Endothelial cell of umbilical vein (primary cell): Measurements from ENCODE around the gene JMJD8. TPM values are rescaled to one million over a fixed set of nuclear protein-coding genes. Genes with fewer than 3 reads are reported as not detected.

Experiments used
- BruUV-seq: library from RNA; stranded (reverse); fragments of 400-500 nt; replicated peaks from 2 replicates; lab custom pipeline; 2021; lab: Mats Ljungman, UMichigan
- CTCF ChIA-PET: fragments of 300-600, 350-600 bp; sonication (Branson Sonifier 250); formaldehyde crosslinking; loops from one replicate; lab custom pipeline; 2021; ENCODE audit warnings: antibody characterized with exemption, inconsistent platforms; lab: Charles Lee
- POLR2A ChIA-PET: fragments of 300-600, 350-600 bp; sonication (Branson Sonifier 250); formaldehyde crosslinking; loops from one replicate; lab custom pipeline; 2021; ENCODE audit warnings: antibody characterized with exemption, inconsistent platforms; lab: Charles Lee
- DNase-seq: peaks from one replicate; pipeline ENCODE4 v3.0.0-alpha.2; 2011; ENCODE audit warnings: low read depth, low spot score
- FAIRE-seq: peaks from 2 replicates; lab custom pipeline; 2011; peaks lifted over from hg19 to GRCh38; lab: Jason Lieb, UNC
- H2AFZ ChIP-seq: 2 replicates; pipeline ENCODE4 v1.6.0; 2012; ENCODE audit warnings: low read depth, low read length, control low read depth, inconsistent platforms
- H3K27ac ChIP-seq: 2 replicates; pipeline ENCODE4 v1.5.1; 2011; ENCODE audit warnings: low read depth, mild to moderate bottlenecking, control low read depth, low read length, moderate library complexity; ENCODE audit not compliant: insufficient read depth
- H3K27me3 ChIP-seq, 2 experiments: 2 replicates each; pipeline versions ENCODE4 v1.6.0 to v1.6.1; 2011; ENCODE audit warnings: low read length in 2 of 2, mixed read lengths in 1 of 2; ENCODE audit not compliant: control insufficient read depth in 2 of 2, insufficient read depth in 2 of 2
- H3K36me3 ChIP-seq, 2 experiments: 2 replicates in 1 of 2; 3 replicates in 1 of 2; pipeline ENCODE4 v1.5.1; 2011; ENCODE audit warnings: low read length in 2 of 2, mild to moderate bottlenecking in 1 of 2, moderate library complexity in 1 of 2; ENCODE audit not compliant: control insufficient read depth in 2 of 2, insufficient read depth in 2 of 2; ENCODE audit errors: extremely low read depth in 1 of 2
- H3K4me1 ChIP-seq: 3 replicates; pipeline ENCODE4 v1.5.1; 2011; ENCODE audit warnings: mild to moderate bottlenecking, low read length; ENCODE audit not compliant: control insufficient read depth, insufficient read depth; ENCODE audit errors: extremely low read depth
- H3K4me2 ChIP-seq: 2 replicates; pipeline ENCODE4 v1.6.1; 2011; ENCODE audit warnings: low read length, control low read depth, mixed read lengths; ENCODE audit not compliant: insufficient read depth
- H3K4me3 ChIP-seq, 3 experiments: fragments of 200-600 bp in 1 of 3; sonication (generic), shearing (Covaris generic) in 1 of 3; replicated peaks in 1 of 3; 2 replicates each; pipeline ENCODE4 v1.5.1; 2011 to 2016; ENCODE audit warnings: control low read depth in 3 of 3, low read length in 3 of 3, mild to moderate bottlenecking in 2 of 3, inconsistent platforms in 1 of 3, low read depth in 1 of 3, moderate library complexity in 1 of 3; ENCODE audit not compliant: insufficient read depth in 1 of 3
- H3K79me2 ChIP-seq: 2 replicates; pipeline ENCODE4 v1.6.0; 2012; ENCODE audit warnings: low read length, inconsistent platforms; ENCODE audit not compliant: control insufficient read depth, insufficient read depth
- H3K9ac ChIP-seq: replicated peaks from 2 replicates; pipeline ENCODE3; 2011; ENCODE audit warnings: low read length, control low read depth; ENCODE audit not compliant: insufficient read depth; ENCODE audit errors: extremely low read depth
- H3K9me1 ChIP-seq: replicated peaks from 3 replicates; pipeline ENCODE4 v1.6.0; 2011; ENCODE audit warnings: mild to moderate bottlenecking, low read length; ENCODE audit not compliant: control insufficient read depth, insufficient read depth; ENCODE audit errors: extremely low read depth
- H3K9me3 ChIP-seq: replicated peaks from 2 replicates; pipeline ENCODE4 v1.5.1; 2012; ENCODE audit warnings: low read length, inconsistent platforms; ENCODE audit not compliant: control insufficient read depth, insufficient read depth
- H4K20me1 ChIP-seq: replicated peaks from 2 replicates; pipeline ENCODE3; 2011; ENCODE audit warnings: mild to moderate bottlenecking, low read length; ENCODE audit not compliant: control insufficient read depth, insufficient read depth; ENCODE audit errors: extremely low read depth
- EZH2 ChIP-seq: IDR thresholded peaks from 2 replicates; pipeline ENCODE4 v1.6.1; 2012; ENCODE audit warnings: borderline replicate concordance, low read depth, mild to moderate bottlenecking, moderate library complexity, low read length, inconsistent platforms; ENCODE audit not compliant: severe bottlenecking
- FOS ChIP-seq: IDR thresholded peaks from 2 replicates; pipeline ENCODE4 v1.6.1; 2011; ENCODE audit warnings: mild to moderate bottlenecking, low read length, moderate library complexity, borderline replicate concordance; ENCODE audit not compliant: insufficient read depth
- GATA2 ChIP-seq: IDR thresholded peaks from 2 replicates; pipeline ENCODE4 v1.7.0; 2011; ENCODE audit warnings: low read depth, mild to moderate bottlenecking, moderate library complexity, mixed read lengths, low read length; ENCODE audit not compliant: insufficient read length, insufficient read depth
- JUN ChIP-seq: IDR thresholded peaks from 2 replicates; pipeline ENCODE4 v1.6.1; 2011; ENCODE audit warnings: borderline replicate concordance, low read depth; ENCODE audit not compliant: insufficient read length, insufficient read depth
- MYC ChIP-seq: IDR thresholded peaks from one replicate; pipeline ENCODE4 v1.6.1; 2011; ENCODE audit warnings: mild to moderate bottlenecking, low read depth, low read length
- POLR2A ChIP-seq: IDR thresholded peaks from 2 replicates; pipeline ENCODE4 v1.6.1; 2012; ENCODE audit warnings: low read depth, mild to moderate bottlenecking, control low read depth, low read length
- POLR2AphosphoS5 ChIP-seq: IDR thresholded peaks from 2 replicates; pipeline ENCODE4 v1.6.1; 2012; ENCODE audit warnings: low read depth, mild to moderate bottlenecking, control low read depth, low read length, moderate library complexity; ENCODE audit not compliant: insufficient read depth
- dilution Hi-C: fragments of 300-500 bp; cut with MboI; formaldehyde crosslinking; loops from one replicate; pipeline ENCODE4 v1.15.0; 2019; ENCODE audit warnings: low sequenced_read_pairs; ENCODE audit not compliant: extremely low pct_ligation_motif_present
- intact Hi-C: fragments of 100-400 bp; cut with micrococcal nuclease; formaldehyde crosslinking; loops from one replicate; pipeline ENCODE4 v1.10.0; 2022
- polyA plus RNA-seq, 4 experiments: library from polyadenylated mRNA; depleted of rRNA in 3 of 4; stranded (reverse) in 3 of 4; unstranded in 1 of 4; fragments of >200 nt; gene quantifications; 2 replicates each; pipeline versions ENCODE4 v1.2.1 to v1.2.3, GENCODE V29; 2011 to 2012; ENCODE audit warnings: missing spikeins in 1 of 4
- total RNA-seq: library from RNA; stranded (reverse); gene quantifications from 2 replicates; pipeline ENCODE4 v1.2.3, GENCODE V29; 2021
- TF ChIP-seq, protein P1 (sequence below): IDR thresholded peaks from 2 replicates; pipeline ENCODE4 v1.6.1; 2011; ENCODE audit not compliant: insufficient read depth, insufficient read length
- TF ChIP-seq, protein P2 (sequence below), 2 donors: IDR thresholded peaks; 1 replicate in 1 of 2; 2 replicates in 1 of 2; pipeline ENCODE4 v1.5.1; 2011; ENCODE audit warnings: low read length in 2 of 2, mild to moderate bottlenecking in 2 of 2, moderate library complexity in 2 of 2, control low read depth in 1 of 2, inconsistent platforms in 1 of 2, low read depth in 1 of 2; ENCODE audit not compliant: insufficient read depth in 1 of 2; ENCODE audit errors: extremely low read depth in 1 of 2

The JMJD8 gene
- total and polyA plus RNA-seq, 2 donors (not counting 3 experiments of a cell fraction or from before 2014, with no cell fraction given), result 55.1 to 102 TPM

DNA sequence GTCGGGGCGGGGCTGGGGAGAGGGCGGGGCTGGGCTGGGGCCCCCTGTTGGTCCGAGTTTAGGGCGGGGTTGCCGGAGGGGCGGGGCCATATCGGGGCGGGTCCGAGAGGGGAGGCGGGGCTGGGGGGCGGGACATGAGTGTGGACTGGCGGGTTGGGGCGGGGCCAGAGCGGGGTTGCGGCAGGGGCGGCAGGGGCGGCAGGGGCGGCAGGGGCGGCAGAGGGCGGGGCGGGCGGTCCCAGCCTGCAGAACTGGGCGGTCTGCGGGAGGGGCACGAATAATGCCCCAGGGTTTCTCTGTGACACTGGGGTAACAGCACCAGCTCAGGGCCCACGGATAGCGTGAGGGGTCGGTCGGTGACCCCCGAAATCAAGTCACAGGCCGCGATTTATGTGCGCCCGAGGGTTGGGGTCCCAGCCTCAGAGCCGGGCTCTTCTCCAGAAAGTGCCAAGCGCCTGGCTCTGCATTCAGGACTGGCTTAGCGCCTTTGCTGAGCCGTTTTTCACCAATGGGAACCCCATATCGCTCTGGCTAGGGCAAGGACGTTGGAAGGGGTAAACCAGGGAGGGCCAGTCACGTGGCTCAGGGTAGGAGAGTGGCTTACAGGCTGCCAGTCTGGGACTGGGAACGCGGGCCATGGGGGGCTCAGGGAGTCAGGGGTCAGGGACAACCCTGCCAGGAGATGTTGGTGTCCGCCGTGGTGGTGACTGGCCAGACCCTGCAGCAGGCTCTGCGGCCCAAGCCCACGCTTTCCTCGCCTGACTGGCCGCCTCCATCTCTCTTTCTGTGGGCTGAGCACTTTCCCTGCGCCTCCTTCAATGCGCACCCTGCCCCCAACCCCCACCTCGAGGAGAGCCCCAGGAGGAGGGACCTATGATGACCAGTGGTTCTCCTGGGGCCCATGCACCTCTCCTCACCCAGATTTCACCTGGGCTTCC lies 46.8 kb downstream of the JMJD8 start:
- BruUV-seq, result no TSS peak
- H3K79me2 ChIP-seq, result peaks cover 8% of the 10 kb centered on the region
- TF ChIP-seq POLR2AphosphoS5 (no peak), FOS (no peak), EZH2 (no peak), JUN (no peak), POLR2A (no peak), MYC (no peak), GATA2 (no peak)
- TF ChIP-seq, protein P1, sequence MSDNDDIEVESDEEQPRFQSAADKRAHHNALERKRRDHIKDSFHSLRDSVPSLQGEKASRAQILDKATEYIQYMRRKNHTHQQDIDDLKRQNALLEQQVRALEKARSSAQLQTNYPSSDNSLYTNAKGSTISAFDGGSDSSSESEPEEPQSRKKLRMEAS, result no peak
- TF ChIP-seq, protein P2, sequence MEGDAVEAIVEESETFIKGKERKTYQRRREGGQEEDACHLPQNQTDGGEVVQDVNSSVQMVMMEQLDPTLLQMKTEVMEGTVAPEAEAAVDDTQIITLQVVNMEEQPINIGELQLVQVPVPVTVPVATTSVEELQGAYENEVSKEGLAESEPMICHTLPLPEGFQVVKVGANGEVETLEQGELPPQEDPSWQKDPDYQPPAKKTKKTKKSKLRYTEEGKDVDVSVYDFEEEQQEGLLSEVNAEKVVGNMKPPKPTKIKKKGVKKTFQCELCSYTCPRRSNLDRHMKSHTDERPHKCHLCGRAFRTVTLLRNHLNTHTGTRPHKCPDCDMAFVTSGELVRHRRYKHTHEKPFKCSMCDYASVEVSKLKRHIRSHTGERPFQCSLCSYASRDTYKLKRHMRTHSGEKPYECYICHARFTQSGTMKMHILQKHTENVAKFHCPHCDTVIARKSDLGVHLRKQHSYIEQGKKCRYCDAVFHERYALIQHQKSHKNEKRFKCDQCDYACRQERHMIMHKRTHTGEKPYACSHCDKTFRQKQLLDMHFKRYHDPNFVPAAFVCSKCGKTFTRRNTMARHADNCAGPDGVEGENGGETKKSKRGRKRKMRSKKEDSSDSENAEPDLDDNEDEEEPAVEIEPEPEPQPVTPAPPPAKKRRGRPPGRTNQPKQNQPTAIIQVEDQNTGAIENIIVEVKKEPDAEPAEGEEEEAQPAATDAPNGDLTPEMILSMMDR (IDR thresholded peaks at IDR 0.05; ENCODE audit: extremely low read depth in 1 of 2, insufficient read depth in 1 of 2, low read depth in 1 of 2, low read length in 2 of 2), result no peak
- no peaks in the 10 kb centered on the region for H4K20me1 ChIP-seq
- POLR2A ChIA-PET, result interaction anchor here (1.2 to 1.6 kb wide), 2 partner anchors 10 to 12 kb away, joined by 4 read pairs; partner anchors contain the start of gene WDR90
- no peaks in the 10 kb centered on the region for H3K9me3 ChIP-seq
- dilution Hi-C loops, result no loop called here
- DNase-seq (no peak), FAIRE-seq (no peak)
- no peaks in the 10 kb centered on the region for H3K9me1 ChIP-seq
- H3K36me3 ChIP-seq, result no peaks in the 10 kb centered on the region
- CTCF ChIA-PET, result interaction anchor here (1.2 to 1.7 kb wide), 5 partner anchors 11 to 56 kb away, joined by 3 to 8 read pairs (median 8); partner anchors contain the start of genes RAB40C and RHBDL1
- peak overlapping the region in 1 of 3 experiments; percentile 82 for H3K4me3 ChIP-seq
- H3K4me2 ChIP-seq, result no peak overlapping the region
- H3K27me3 ChIP-seq, result no peaks in the 10 kb centered on the region
- H3K4me1 ChIP-seq, result peaks cover 9% of the 10 kb centered on the region
- no peak overlapping the region for H3K27ac ChIP-seq
- peak overlapping the region; percentile 84 for H2AFZ ChIP-seq
- peak overlapping the region; percentile 66 for H3K9ac ChIP-seq
- intact Hi-C loops, result loop anchor here (1.0 kb wide), 2 partner anchors 11 to 23 kb away; no protein-coding TSS in a partner anchor
